ENCODE measurements around the gene MTERF2. TPM values are rescaled to one million over a fixed set of nuclear protein-coding genes. Genes with fewer than 3 reads are reported as not detected.

The MTERF2 gene, protein sequence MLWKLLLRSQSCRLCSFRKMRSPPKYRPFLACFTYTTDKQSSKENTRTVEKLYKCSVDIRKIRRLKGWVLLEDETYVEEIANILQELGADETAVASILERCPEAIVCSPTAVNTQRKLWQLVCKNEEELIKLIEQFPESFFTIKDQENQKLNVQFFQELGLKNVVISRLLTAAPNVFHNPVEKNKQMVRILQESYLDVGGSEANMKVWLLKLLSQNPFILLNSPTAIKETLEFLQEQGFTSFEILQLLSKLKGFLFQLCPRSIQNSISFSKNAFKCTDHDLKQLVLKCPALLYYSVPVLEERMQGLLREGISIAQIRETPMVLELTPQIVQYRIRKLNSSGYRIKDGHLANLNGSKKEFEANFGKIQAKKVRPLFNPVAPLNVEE
- 4.7 and 10.2 TPM in 2 replicates for total RNA-seq

DNA sequence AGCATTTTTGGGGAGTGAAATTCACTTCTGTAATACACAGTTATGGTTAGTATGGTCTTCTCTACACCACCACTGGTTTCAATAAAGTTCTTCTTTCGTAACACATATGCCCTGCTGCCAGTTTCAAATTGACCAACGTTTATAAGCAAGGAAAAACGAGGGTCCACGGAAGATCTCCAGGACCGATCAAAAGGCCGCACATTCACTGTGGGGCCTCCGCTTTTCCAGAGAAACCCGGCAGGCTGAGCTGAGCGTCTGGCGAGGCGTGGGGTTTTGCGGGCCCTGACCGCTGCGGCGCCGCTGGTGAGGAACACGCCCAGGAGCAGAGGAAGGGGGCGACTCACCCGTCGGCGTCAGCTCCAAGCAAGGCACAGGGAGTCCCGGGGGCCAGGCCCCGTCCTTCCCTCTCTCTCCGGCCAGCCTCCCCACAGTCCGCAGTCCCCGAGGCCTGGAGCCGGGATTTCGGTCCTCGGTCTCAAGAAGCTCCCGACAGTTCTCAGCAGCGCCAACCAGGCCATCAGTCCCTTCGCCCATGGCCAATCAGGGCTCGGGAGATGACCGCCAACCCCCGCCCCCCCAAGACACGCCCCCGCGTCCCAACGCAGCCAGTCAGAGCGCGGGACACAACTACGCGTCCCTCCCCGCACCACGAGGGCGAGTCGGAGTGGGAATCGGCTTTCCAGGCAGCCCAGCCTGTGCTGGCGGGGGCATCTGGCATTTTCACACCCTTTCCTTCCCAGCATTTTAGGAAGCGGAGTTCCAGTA is at the start of gene MTERF2:
Gene MTERF2 (minus strand): TSS at position 522 of the 765 bp plus-strand sequence. CDS start 8,432 bp downstream, outside the sequence.

DNA sequence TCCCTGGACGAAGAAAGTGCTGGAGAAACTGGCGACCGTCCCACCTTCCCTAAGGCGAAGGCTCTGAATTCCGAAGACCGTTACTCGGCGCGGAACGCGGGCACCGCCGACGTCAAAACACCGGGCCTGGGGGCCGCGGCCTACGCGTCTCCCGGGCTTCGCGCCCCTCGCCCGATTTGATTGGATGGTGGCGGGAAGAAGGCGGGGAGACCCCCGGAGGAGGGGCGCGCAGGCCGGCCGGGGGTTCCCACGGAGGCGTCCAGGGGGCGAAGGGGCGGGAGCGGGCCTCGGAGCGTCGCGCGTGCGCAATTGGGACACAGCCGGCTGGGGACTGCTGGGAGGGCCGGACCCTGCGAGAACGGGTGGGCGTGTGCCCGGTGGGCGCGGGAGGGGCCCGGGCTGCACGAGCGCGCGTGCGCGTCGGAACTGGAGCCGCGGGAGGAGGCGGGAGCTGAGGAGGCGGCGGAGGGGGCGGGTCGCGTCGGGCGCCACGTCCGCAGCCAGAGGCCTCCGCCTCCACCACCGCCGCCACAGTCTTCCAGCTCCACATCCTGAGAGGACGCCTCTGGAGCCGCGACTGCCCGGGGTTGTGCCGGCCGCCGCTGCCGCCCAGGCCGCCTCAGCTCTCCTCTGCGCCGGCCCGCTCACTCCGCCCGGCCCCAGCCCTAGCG is 31.4 kb downstream of the MTERF2 start, which contains the start of gene TMEM263:
Gene TMEM263 (plus strand): TSS at position 531 of the 671 bp plus-strand sequence. CDS start 11,210 bp downstream, outside the sequence.

Other genes starting within 250 kb of the MTERF2 start
- 9.3 and 14.0 TPM in 2 replicates for gene RIC8B, start 212.5 kb downstream of the MTERF2 start, total RNA-seq
- gene TMEM263, start 31.2 kb downstream of the MTERF2 start, total RNA-seq = 109 and 119 TPM in 2 replicates
- gene CRY1, start 106.4 kb upstream of the MTERF2 start, total RNA-seq = 5.2 and 6.1 TPM in 2 replicates

All from bronchial smooth muscle cell (primary cell).